G401.6 (cell line): Measurements from ENCODE around the gene SANBR.
"Not testable (repeated sequence)": the region's sequence is repeated elsewhere in the genome, so short reads cannot be mapped to it uniquely, and the experiment has no call there.

Experiments used
- FAIRE-seq: peaks from 2 replicates; lab custom pipeline; 2012; peaks lifted over from hg19 to GRCh38; lab: Jason Lieb, UNC

The SANBR gene

GRCh38 chr2:61065714-61066709 lies at the start of gene SANBR:
TSS of gene SANBR (plus strand) at chr2:61065871. CDS start at chr2:61070351, 4,480 bp downstream.
- FAIRE-seq, result no peak

GRCh38 chr2:61015976-61016375 lies 49.7 kb upstream of the SANBR start:
- no peak for FAIRE-seq

- no peak for FAIRE-seq
These were observed 49.2 kb upstream of the SANBR start for GRCh38 chr2:61016392-61017002.

- FAIRE-seq, result peak; percentile 41
These were observed 48.6 kb upstream of the SANBR start for GRCh38 chr2:61017003-61017555.

- no peak for FAIRE-seq
These were observed 47.9 kb upstream of the SANBR start, which contains the start of the genes PEX13 and PUS10 for GRCh38 chr2:61017556-61018317. TSS of gene PEX13 (plus strand) at chr2:61017720. CDS start at chr2:61017760, 40 bp downstream. TSS of gene PUS10 (minus strand) at chr2:61018255. CDS start at chr2:61011890, 6,365 bp downstream.

GRCh38 chr2:61018318-61018755 lies 47.3 kb upstream of the SANBR start:
- FAIRE-seq, result peak; percentile 37

- no peak for FAIRE-seq
These were observed 46.9 kb upstream of the SANBR start for GRCh38 chr2:61018798-61019197.

GRCh38 chr2:61021228-61021660 lies 44.4 kb upstream of the SANBR start:
- FAIRE-seq, result no peak

GRCh38 chr2:61023670-61024069 lies 42.0 kb upstream of the SANBR start:
- FAIRE-seq, result no peak

GRCh38 chr2:61029533-61029932 lies 36.1 kb upstream of the SANBR start:
- no peak for FAIRE-seq

- FAIRE-seq, result not testable (repeated sequence)
These were observed 31.1 kb upstream of the SANBR start for GRCh38 chr2:61034592-61034991.

- not testable (repeated sequence) for FAIRE-seq
These were observed 29.0 kb upstream of the SANBR start for GRCh38 chr2:61036643-61037042.

GRCh38 chr2:61042807-61043206 lies 22.9 kb upstream of the SANBR start:
- no peak for FAIRE-seq

- FAIRE-seq, result no peak
These were observed 21.0 kb upstream of the SANBR start for GRCh38 chr2:61044636-61045035.

- FAIRE-seq, result no peak
These were observed 20.4 kb upstream of the SANBR start for GRCh38 chr2:61045226-61045625.

- FAIRE-seq, result no peak
These were observed 19.7 kb upstream of the SANBR start for GRCh38 chr2:61045999-61046398.

- no peak for FAIRE-seq
These were observed 10.1 kb upstream of the SANBR start for GRCh38 chr2:61055557-61055956.

- FAIRE-seq, result no peak
These were observed 8.1 kb upstream of the SANBR start for GRCh38 chr2:61057562-61057961.

- no peak for FAIRE-seq
These were observed 6.3 kb upstream of the SANBR start for GRCh38 chr2:61059382-61059781.

- FAIRE-seq, result no peak
These were observed 8.4 kb downstream of the SANBR start for GRCh38 chr2:61074100-61074499.

- peak; percentile 25 for FAIRE-seq
These were observed 20.2 kb downstream of the SANBR start for GRCh38 chr2:61085883-61086282.

GRCh38 chr2:61089797-61090196 lies 24.1 kb downstream of the SANBR start:
- no peak for FAIRE-seq
